Suprapubic skin (tissue), 3 donors: ENCODE results near the gene UBN1.

ENCODE experiments used
- CTCF ChIP-seq, 2 donors: fragments of 200-600 bp in 1 of 2; fragments of 450-650 bp in 1 of 2; sonication (generic) in 1 of 2; IDR thresholded peaks; one replicate each; pipeline ENCODE4 v1.5.1; 2016 to 2019; ENCODE audit warnings: antibody characterized with exemption in 2 of 2, mild to moderate bottlenecking in 1 of 2, moderate library complexity in 1 of 2
- EP300 ChIP-seq: sonication (generic); formaldehyde crosslinking; IDR thresholded peaks from one replicate; pipeline ENCODE4 v1.6.1; 2017; ENCODE audit warnings: antibody characterized with exemption
- POLR2A ChIP-seq, 2 donors: fragments of 450-650 bp; IDR thresholded peaks; one replicate each; pipeline ENCODE4 v1.6.1; 2017; ENCODE audit warnings: antibody characterized with exemption in 2 of 2, mild to moderate bottlenecking in 2 of 2, moderate library complexity in 2 of 2

DNA sequence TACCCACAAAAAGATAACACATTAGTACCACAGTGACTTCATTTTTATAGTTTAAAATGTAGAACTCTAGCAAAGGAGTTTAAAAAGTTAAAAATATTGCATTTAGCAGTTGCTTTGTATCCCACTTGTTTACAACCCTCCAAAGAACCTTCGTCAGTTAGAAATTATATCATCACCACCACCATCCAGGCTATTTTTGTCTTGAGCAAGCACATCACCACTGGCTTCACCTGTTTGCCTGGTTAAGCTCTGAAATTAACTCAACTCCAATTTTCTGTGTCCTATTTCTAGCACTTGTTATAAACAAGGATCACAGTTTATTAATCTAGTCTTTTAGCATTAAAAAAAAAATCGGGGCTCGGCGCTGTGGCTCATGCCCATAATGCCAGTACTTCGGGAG is 6.3 kb upstream of the UBN1 start:
- TF ChIP-seq CTCF (IDR thresholded peaks at IDR 0.05) (no peak), POLR2A (IDR thresholded peaks at IDR 0.05) (no peak), EP300 (no peak)
